Type B pancreatic cell (in vitro differentiated cells): Measurements from ENCODE around the gene CHMP4B. TPM values are rescaled to one million over a fixed set of nuclear protein-coding genes. Genes with fewer than 3 reads are reported as not detected.

Experiments
- DNase-seq: peaks from one replicate; pipeline ENCODE4 v3.0.0; 2021; ENCODE audit warnings: mixed read lengths; ENCODE audit not compliant: unreplicated experiment; ENCODE audit errors: extremely low spot score
- H3K27ac Mint-ChIP-seq: 2 replicates; pipeline ENCODE4 v1.8.0; 2021; ENCODE audit warnings: mild to moderate bottlenecking, mixed read lengths
- H3K27me3 Mint-ChIP-seq: 2 replicates; pipeline ENCODE4 v1.8.0; 2021; ENCODE audit warnings: mixed read lengths
- H3K36me3 Mint-ChIP-seq: 2 replicates; pipeline ENCODE4 v1.8.0; 2021; ENCODE audit warnings: mixed read lengths
- H3K4me1 Mint-ChIP-seq: one replicate; pipeline ENCODE4 v1.8.0; 2021; ENCODE audit warnings: mixed read lengths; ENCODE audit not compliant: unreplicated experiment
- H3K4me3 Mint-ChIP-seq: 2 replicates; pipeline ENCODE4 v1.8.0; 2021; ENCODE audit warnings: mild to moderate bottlenecking, mixed read lengths
- H3K9me3 Mint-ChIP-seq: 2 replicates; pipeline ENCODE4 v1.8.0; 2021; ENCODE audit warnings: mixed read lengths
- total RNA-seq: library from RNA; stranded (reverse); gene quantifications from 2 replicates; pipeline ENCODE4 v1.2.1, GENCODE V29; 2021; ENCODE audit warnings: low replicate concordance
- TF ChIP-seq, protein P1 (sequence below): fragments of 200-600 bp; sonication (generic); conservative IDR thresholded peaks from 2 replicates; pipeline ENCODE4 v1.5.0; 2021; ENCODE audit warnings: antibody characterized with exemption, mild to moderate bottlenecking

The CHMP4B gene
- total RNA-seq, 1 donor from 2014 or later = 111 TPM

GRCh38 chr20:33827109-33827508, 16.0 kb downstream of the CHMP4B start:
- Mint-ChIP-seq H3K4me3 (no peak overlapping the region), H3K9me3 (no peaks in the 10 kb centered on the region), H3K4me1 (peaks cover 70% of the 10 kb centered on the region), H3K27ac (peak overlapping the region; percentile 89), H3K27me3 (no peaks in the 10 kb centered on the region), H3K36me3 (peaks cover 26% of the 10 kb centered on the region)
- TF ChIP-seq, protein P1, sequence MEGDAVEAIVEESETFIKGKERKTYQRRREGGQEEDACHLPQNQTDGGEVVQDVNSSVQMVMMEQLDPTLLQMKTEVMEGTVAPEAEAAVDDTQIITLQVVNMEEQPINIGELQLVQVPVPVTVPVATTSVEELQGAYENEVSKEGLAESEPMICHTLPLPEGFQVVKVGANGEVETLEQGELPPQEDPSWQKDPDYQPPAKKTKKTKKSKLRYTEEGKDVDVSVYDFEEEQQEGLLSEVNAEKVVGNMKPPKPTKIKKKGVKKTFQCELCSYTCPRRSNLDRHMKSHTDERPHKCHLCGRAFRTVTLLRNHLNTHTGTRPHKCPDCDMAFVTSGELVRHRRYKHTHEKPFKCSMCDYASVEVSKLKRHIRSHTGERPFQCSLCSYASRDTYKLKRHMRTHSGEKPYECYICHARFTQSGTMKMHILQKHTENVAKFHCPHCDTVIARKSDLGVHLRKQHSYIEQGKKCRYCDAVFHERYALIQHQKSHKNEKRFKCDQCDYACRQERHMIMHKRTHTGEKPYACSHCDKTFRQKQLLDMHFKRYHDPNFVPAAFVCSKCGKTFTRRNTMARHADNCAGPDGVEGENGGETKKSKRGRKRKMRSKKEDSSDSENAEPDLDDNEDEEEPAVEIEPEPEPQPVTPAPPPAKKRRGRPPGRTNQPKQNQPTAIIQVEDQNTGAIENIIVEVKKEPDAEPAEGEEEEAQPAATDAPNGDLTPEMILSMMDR = no peak
- DNase-seq = no peak

DNA sequence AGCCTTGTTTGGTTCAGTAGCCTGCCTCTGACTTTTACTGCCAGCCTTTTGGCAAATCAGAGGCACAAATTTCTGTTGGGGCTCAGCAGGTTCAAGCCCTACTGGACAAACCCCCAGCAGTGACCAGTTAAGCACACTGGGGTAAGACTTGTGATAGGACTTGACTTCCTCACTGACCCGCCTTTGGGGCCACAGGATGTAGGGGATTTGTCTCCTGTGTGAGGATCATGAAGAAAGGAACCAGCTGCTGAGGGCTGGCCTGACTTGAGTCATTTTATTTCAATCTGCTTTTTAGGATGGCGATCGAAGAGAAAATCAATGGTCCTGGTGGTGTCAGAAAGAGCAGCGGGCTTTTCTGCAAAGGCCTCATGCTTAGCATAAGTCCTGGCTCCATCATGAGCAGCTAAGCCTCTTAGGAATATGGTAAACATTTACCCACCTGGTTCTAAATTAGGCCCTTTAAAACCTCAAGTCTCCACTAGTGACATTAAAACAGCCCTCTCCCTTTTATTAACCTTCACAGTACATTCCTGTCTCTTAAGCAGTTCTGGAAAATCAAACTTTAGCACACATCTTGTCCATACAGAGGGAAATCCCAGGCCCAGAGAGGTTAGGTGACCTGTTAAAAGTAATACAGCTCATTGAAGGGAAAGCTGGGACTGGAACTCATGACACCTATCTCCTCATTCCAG, 16.6 kb downstream of the CHMP4B start:
- no peak for DNase-seq
- Mint-ChIP-seq H3K27ac (peak overlapping the region; percentile 61), H3K9me3 (no peaks in the 10 kb centered on the region), H3K4me1 (peaks cover 74% of the 10 kb centered on the region), H3K4me3 (no peak overlapping the region), H3K36me3 (peaks cover 28% of the 10 kb centered on the region), H3K27me3 (no peaks in the 10 kb centered on the region)
- TF ChIP-seq, protein P1 = no peak

- H3K9me3 Mint-ChIP-seq = no peaks in the 10 kb centered on the region
- no peak overlapping the region for H3K4me3 Mint-ChIP-seq
- H3K4me1 Mint-ChIP-seq = peaks cover 80% of the 10 kb centered on the region
- TF ChIP-seq, protein P1 = no peak
- H3K27me3 Mint-ChIP-seq = no peaks in the 10 kb centered on the region
- H3K27ac Mint-ChIP-seq = peak overlapping the region; percentile 61
- peaks cover 32% of the 10 kb centered on the region for H3K36me3 Mint-ChIP-seq
- no peak for DNase-seq
Measured at GRCh38 chr20:33828326-33828844, 17.2 kb downstream of the CHMP4B start.

DNA sequence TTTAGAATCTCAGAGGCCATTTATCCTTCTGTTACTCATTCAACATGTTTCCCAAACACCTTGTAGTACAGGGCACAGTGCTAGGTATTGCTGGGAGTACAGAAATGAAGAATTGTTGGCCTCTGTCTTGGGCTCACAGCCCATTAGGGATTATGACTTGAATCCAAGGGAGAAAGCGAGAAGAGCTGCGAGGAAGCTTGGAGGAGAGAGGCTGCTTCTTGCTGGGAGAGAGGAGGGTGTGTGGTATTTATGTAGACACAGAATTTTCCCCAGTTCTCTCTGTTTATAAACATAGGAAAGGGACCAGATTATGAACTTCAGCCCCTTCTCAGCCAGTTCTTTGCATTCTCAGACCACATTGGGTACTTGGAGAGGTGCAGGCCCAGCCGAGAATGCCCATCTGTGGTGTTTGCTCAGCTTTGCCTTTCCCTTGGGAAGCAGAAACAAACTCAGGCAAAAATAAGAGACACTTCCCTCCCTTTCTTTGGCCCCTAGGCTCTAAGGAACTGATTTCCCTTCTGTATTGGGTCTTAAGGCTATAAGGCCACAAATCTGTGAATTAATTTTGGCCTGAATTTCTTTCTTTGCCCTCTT, 17.9 kb downstream of the CHMP4B start:
- Mint-ChIP-seq H3K4me3 (no peak overlapping the region), H3K27ac (peak overlapping the region; percentile 61), H3K36me3 (peaks cover 36% of the 10 kb centered on the region), H3K27me3 (no peaks in the 10 kb centered on the region), H3K9me3 (no peaks in the 10 kb centered on the region), H3K4me1 (peaks cover 84% of the 10 kb centered on the region)
- TF ChIP-seq, protein P1 = no peak
- DNase-seq = no peak

GRCh38 chr20:33829636-33830035, 18.5 kb downstream of the CHMP4B start:
- H3K27me3 Mint-ChIP-seq = no peaks in the 10 kb centered on the region
- H3K4me1 Mint-ChIP-seq = peaks cover 78% of the 10 kb centered on the region
- TF ChIP-seq, protein P1 = no peak
- H3K4me3 Mint-ChIP-seq = peak overlapping the region; percentile 29
- H3K9me3 Mint-ChIP-seq = no peaks in the 10 kb centered on the region
- DNase-seq = no peak
- H3K36me3 Mint-ChIP-seq = peaks cover 31% of the 10 kb centered on the region
- H3K27ac Mint-ChIP-seq = peak overlapping the region; percentile 53
